K562 (cell line): Measurements from ENCODE around the gene TSHR. TPM values are rescaled to one million over a fixed set of nuclear protein-coding genes. Genes with fewer than 3 reads are reported as not detected.

Experiments
- ARNT ChIP-seq, 2 experiments: fragments of 450-650 bp; IDR thresholded peaks; 2 replicates each; pipeline ENCODE4 v1.6.1; 2016; ENCODE audit warnings: mild to moderate bottlenecking in 1 of 2
- BDP1 ChIP-seq: IDR thresholded peaks from 3 replicates; pipeline ENCODE4 v1.6.1; 2011; ENCODE audit not compliant: insufficient read length, insufficient read depth
- CGGBP1 ChIP-seq: fragments of 250-450 bp; sonication (Bioruptor Pico); IDR thresholded peaks from 2 replicates; pipeline ENCODE4 v1.9.0; 2021; ENCODE audit warnings: mild to moderate bottlenecking
- CHD2 ChIP-seq: IDR thresholded peaks from 2 replicates; pipeline ENCODE4 v1.6.1; 2011; ENCODE audit warnings: low read depth, low read length
- CTBP1 ChIP-seq: fragments of 450-650 bp; IDR thresholded peaks from 2 replicates; pipeline ENCODE4 v1.6.1; 2016; ENCODE audit warnings: borderline replicate concordance
- E2F1 ChIP-seq: sonication (generic); formaldehyde crosslinking; IDR thresholded peaks from 2 replicates; pipeline ENCODE4 v1.8.1; 2023; ENCODE audit warnings: mild to moderate bottlenecking, missing genetic modification reagents, moderate library complexity
- FOSL1 ChIP-seq: fragments of 200-800 bp; sonication (Bioruptor generic); conservative IDR thresholded peaks from 2 replicates; pipeline ENCODE4 v1.6.1; 2016; ENCODE audit warnings: missing genetic modification characterization, missing compliant biosample characterization
- KDM1A ChIP-seq, 2 experiments: fragments of 450-650 bp; IDR thresholded peaks; 2 replicates each; pipeline ENCODE4 v1.6.1; 2016; ENCODE audit warnings: mild to moderate bottlenecking in 2 of 2
- L3MBTL2 ChIP-seq: fragments of 450-650 bp; IDR thresholded peaks from 2 replicates; pipeline ENCODE4 v1.6.1; 2016; ENCODE audit warnings: mild to moderate bottlenecking, moderate library complexity
- MEIS2 ChIP-seq: fragments of 450-650 bp; IDR thresholded peaks from 2 replicates; pipeline ENCODE4 v1.6.1; 2014; ENCODE audit warnings: mild to moderate bottlenecking; ENCODE audit not compliant: partially characterized antibody
- MTA2 ChIP-seq: fragments of 450-650 bp; IDR thresholded peaks from 2 replicates; pipeline ENCODE4 v1.6.1; 2016; ENCODE audit warnings: low read depth
- NCOA4 ChIP-seq: fragments of 450-650 bp; IDR thresholded peaks from 2 replicates; pipeline ENCODE4 v1.6.1; 2018; ENCODE audit warnings: mild to moderate bottlenecking; ENCODE audit not compliant: partially characterized antibody
- NFYB ChIP-seq: IDR thresholded peaks from 2 replicates; pipeline ENCODE4 v1.6.1; 2011; ENCODE audit warnings: mild to moderate bottlenecking, moderate library complexity; ENCODE audit not compliant: insufficient read length; ENCODE audit errors: extremely low read depth
- NR0B1 ChIP-seq: fragments of 450-650 bp; IDR thresholded peaks from one replicate; pipeline ENCODE4 v1.6.1; 2018; ENCODE audit warnings: mild to moderate bottlenecking, moderate library complexity; ENCODE audit not compliant: partially characterized antibody
- OTX1 ChIP-seq: fragments of 450-650 bp; formaldehyde crosslinking; IDR thresholded peaks from 2 replicates; pipeline ENCODE4 v1.4.0; 2022; ENCODE audit warnings: mild to moderate bottlenecking
- POLR2B ChIP-seq: fragments of 450-650 bp; IDR thresholded peaks from 2 replicates; pipeline ENCODE4 v1.6.1; 2018; ENCODE audit warnings: low read depth; ENCODE audit not compliant: partially characterized antibody
- RAD21 ChIP-seq, 2 experiments: fragments of 250-450 bp in 1 of 2; fragments of 450-650 bp in 1 of 2; sonication (Bioruptor Pico) in 1 of 2; formaldehyde crosslinking in 1 of 2; IDR thresholded peaks in 1 of 2; conservative IDR thresholded peaks in 1 of 2; 2 replicates each; pipeline versions ENCODE4 v1.4.0 to v1.8.0; 2020 to 2022; ENCODE audit warnings: mild to moderate bottlenecking in 2 of 2, moderate library complexity in 1 of 2
- RAD51 ChIP-seq: fragments of 450-650 bp; IDR thresholded peaks from 2 replicates; pipeline ENCODE4 v1.7.1; 2016; ENCODE audit warnings: low read depth, mild to moderate bottlenecking, borderline replicate concordance
- SIRT6 ChIP-seq: IDR thresholded peaks from one replicate; pipeline ENCODE4 v1.6.1; 2012; ENCODE audit warnings: low read depth, mild to moderate bottlenecking, control low read depth, inconsistent platforms, low read length, moderate library complexity
- SMC3 ChIP-seq: conservative IDR thresholded peaks from 2 replicates; pipeline ENCODE4 v1.6.1; 2011; ENCODE audit warnings: low read depth, low read length, improper control_type of control experiment; ENCODE audit not compliant: insufficient read depth
- SOX6 ChIP-seq: fragments of 450-650 bp; IDR thresholded peaks from 2 replicates; pipeline ENCODE4 v1.6.1; 2014; ENCODE audit warnings: mild to moderate bottlenecking
- TAF9B ChIP-seq: fragments of 450-650 bp; IDR thresholded peaks from 2 replicates; pipeline ENCODE4 v1.6.1; 2018; ENCODE audit warnings: mild to moderate bottlenecking; ENCODE audit not compliant: partially characterized antibody
- TRIM28 ChIP-seq: fragments of 450-650 bp; IDR thresholded peaks from 2 replicates; pipeline ENCODE4 v1.6.1; 2017
- XRCC5 ChIP-seq: fragments of 200-400 bp; formaldehyde crosslinking; IDR thresholded peaks from 2 replicates; pipeline ENCODE4 v1.6.1; 2017; ENCODE audit warnings: low read depth, mild to moderate bottlenecking, low read length
- ZNF316 ChIP-seq: fragments of 450-650 bp; IDR thresholded peaks from 2 replicates; pipeline ENCODE4 v1.6.1; 2016
- polyA plus RNA-seq, 8 experiments: library from polyadenylated mRNA; depleted of rRNA in 4 of 8; stranded (reverse) in 5 of 8; unstranded in 3 of 8; fragments of >200 nt; fragmentation: Nextera tagmentation in 2 of 8; fragmentation: Illumina TruSeq in 1 of 8; extraction: Ambion mirVana in 2 of 8; extraction: Trizol in 1 of 8; gene quantifications; 2 replicates each; pipeline versions ENCODE4 v1.2.1 to v1.2.3, GENCODE V29; 2011 to 2014; ENCODE audit warnings: inconsistent platforms in 1 of 8, missing spikeins in 1 of 8
- total RNA-seq, 7 experiments: library from RNA; depleted of rRNA in 6 of 7; stranded (reverse); fragments of >200 nt in 6 of 7; fragmentation: Illumina TruSeq in 2 of 7; extraction: Trizol in 2 of 7; gene quantifications; 2 replicates each; pipeline versions ENCODE4 v1.2.1 to v1.2.3, GENCODE V29; 2011 to 2021; ENCODE audit warnings: low replicate concordance in 1 of 7
- TF ChIP-seq, protein P1 (sequence below), 2 experiments: fragments of 450-650 bp; conservative IDR thresholded peaks; 2 replicates each; pipeline ENCODE4 v1.6.1; 2017; ENCODE audit warnings: mild to moderate bottlenecking in 2 of 2, moderate library complexity in 2 of 2

Gene TSHR
- total and polyA plus RNA-seq, 9 of the 15 experiments (the other 6 are each of a cell fraction or from before 2014, with no cell fraction given), result 0.01 to 0.10 TPM; not detected in 7

GRCh38 chr14:81170104-81170828 lies 214.8 kb downstream of the TSHR start (continued):
- peak; percentile 31 for TF ChIP-seq TAF9B
- peak; percentile 60 for TF ChIP-seq RAD21 (CRISPR knock-in tag; conservative IDR thresholded peaks at IDR 0.05 in 1 of 2, IDR thresholded peaks at IDR 0.05 in 1 of 2)
- TF ChIP-seq POLR2B, result peak; percentile 66
- peak; percentile 85 for TF ChIP-seq FOSL1 (tag)
- TF ChIP-seq SOX6, result no peak
- peak; percentile 41; the same call in 1 of the 2 replicates for TF ChIP-seq SMC3
- TF ChIP-seq NCOA4, result no peak
- no peak for TF ChIP-seq MTA2
- peak; percentile 46; the same call in 1 of the 2 replicates for TF ChIP-seq CTBP1
- no peak for TF ChIP-seq BDP1
- TF ChIP-seq TRIM28, result no peak
- TF ChIP-seq E2F1 (CRISPR knock-in tag), result no peak
- no peak for TF ChIP-seq KDM1A (IDR thresholded peaks at IDR 0.05)
- TF ChIP-seq L3MBTL2, result peak; percentile 66; the same call in 1 of the 2 replicates
- no peak for TF ChIP-seq OTX1 (CRISPR knock-in tag)
- no peak for TF ChIP-seq NFYB
- TF ChIP-seq ARNT (IDR thresholded peaks at IDR 0.05), result no peak
- TF ChIP-seq, protein P1, sequence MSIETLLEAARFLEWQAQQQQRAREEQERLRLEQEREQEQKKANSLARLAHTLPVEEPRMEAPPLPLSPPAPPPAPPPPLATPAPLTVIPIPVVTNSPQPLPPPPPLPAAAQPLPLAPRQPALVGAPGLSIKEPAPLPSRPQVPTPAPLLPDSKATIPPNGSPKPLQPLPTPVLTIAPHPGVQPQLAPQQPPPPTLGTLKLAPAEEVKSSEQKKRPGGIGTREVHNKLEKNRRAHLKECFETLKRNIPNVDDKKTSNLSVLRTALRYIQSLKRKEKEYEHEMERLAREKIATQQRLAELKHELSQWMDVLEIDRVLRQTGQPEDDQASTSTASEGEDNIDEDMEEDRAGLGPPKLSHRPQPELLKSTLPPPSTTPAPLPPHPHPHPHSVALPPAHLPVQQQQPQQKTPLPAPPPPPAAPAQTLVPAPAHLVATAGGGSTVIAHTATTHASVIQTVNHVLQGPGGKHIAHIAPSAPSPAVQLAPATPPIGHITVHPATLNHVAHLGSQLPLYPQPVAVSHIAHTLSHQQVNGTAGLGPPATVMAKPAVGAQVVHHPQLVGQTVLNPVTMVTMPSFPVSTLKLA (conservative IDR thresholded peaks at IDR 0.05), result no peak
- TF ChIP-seq ZNF316, result peak; percentile 34
- no peak for TF ChIP-seq SIRT6
- TF ChIP-seq XRCC5, result 0 out of 2 replicates have a peak, but pooled peaks have one; percentile 29
- TF ChIP-seq NR0B1, result no peak
- no peak for TF ChIP-seq CGGBP1 (CRISPR knock-in tag)
- no peak for TF ChIP-seq RAD51
- no peak for TF ChIP-seq CHD2
- peak; percentile 48 for TF ChIP-seq MEIS2
